Left forelimb (tissue), 1 donor: ENCODE measurements around the gene KRTAP3-2.

ENCODE experiments used
- DNase-seq: peaks from one replicate; pipeline ENCODE4 v3.0.0-alpha.2; 2018; ENCODE audit warnings: low spot score

KRTAP3-2 gene

DNA sequence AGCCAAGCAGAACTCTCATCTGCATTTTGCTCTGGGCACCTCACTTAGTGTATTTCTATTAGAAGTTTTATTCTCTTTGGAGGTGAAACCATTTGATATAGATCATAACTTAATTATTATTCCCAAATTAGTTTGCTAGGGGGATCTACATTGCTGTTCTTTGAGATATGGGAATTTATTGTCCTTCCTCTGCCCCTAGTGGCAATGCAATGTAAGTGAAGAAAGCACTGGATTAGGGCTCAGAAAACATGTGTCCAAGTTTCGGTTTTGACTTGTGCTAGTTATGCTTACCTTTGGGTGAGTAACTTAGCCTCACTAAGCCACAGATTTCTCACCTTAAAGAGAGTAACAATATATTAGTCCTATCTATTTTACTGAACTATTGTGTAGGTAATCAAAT is 35.9 kb downstream of the KRTAP3-2 start:
- no peak for DNase-seq

- DNase-seq: no peak
These were observed 37.6 kb downstream of the KRTAP3-2 start for GRCh38 chr17:40962059-40962561.

GRCh38 chr17:40961591-40961990 is 38.1 kb downstream of the KRTAP3-2 start:
- no peak for DNase-seq

DNA sequence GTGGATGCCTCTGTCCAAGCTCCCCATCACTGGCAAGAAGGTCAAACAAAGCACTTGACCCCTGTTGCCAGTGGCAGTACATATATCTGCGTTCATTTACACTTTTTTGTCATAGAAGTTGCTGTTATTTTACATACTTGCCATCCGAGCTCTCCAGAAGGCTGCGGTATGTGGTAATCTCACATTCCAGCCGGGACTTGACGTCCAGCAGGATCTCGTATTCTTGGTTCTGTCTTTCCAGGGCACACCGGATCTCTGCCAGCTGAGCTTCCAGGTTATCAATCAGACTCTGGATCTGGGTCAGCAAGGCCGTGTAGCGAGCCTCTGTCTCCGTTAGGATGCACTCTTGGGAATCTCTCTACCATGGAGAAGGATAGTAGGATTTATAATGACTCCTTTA is 39.6 kb downstream of the KRTAP3-2 start:
- no peak for DNase-seq

GRCh38 chr17:40958086-40958953 is 41.4 kb downstream of the KRTAP3-2 start:
- no peak for DNase-seq

- no peak for DNase-seq
These were observed 43.1 kb downstream of the KRTAP3-2 start for GRCh38 chr17:40956401-40957254.

- DNase-seq: no peak
These were observed 45.8 kb downstream of the KRTAP3-2 start for GRCh38 chr17:40953881-40954280.

- no peak for DNase-seq
These were observed 47.0 kb downstream of the KRTAP3-2 start for GRCh38 chr17:40952661-40953060.

GRCh38 chr17:40952154-40952553 is 47.6 kb downstream of the KRTAP3-2 start:
- no peak for DNase-seq

- DNase-seq: no peak
These were observed 48.6 kb downstream of the KRTAP3-2 start for GRCh38 chr17:40951011-40951622.

DNA sequence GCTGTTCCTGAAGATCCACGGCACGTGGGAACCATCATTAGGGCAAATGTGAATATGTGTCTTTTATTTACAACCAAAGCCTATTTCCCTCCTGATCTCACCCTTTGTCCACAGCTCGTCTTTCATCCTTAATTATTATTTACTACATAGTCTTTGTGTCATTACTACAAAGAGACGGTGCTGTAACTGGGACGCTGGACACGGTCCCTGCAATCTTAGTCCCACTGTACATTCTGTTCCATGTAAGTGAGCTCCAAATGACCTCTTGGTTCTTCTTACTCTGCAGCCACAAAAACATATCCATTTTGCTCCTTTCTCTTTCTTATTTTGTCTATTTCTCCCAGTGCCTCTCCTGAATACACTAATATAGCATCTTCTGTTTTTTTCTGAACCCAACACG is 49.5 kb downstream of the KRTAP3-2 start:
- DNase-seq: no peak

DNA sequence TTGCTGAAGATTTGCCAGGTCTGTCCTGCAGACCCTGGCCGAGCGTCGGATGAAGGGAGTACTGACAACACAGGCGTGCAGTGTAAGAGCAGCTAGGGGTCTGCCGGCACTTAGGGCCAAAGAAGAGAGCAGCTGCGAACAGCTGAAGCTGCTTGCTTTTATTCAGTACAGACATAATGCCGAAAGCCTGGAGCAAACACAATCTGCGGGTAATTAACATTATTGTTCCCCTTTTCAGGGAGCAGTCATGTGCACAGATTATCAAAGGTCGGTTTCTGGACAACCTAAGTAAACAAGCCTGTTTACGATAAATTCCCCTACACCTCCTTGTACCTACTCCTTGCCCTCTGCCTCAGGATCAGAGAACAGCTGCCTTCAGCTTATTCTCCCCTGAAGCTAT is 50.3 kb downstream of the KRTAP3-2 start:
- DNase-seq: no peak
